Prostate gland (tissue), 2 donors: ENCODE results near the gene ZBTB45. TPM values are rescaled to one million over a fixed set of nuclear protein-coding genes. Genes with fewer than 3 reads are reported as not detected.

Experiments
- DNase-seq: peaks from one replicate; pipeline ENCODE4 v3.0.0-alpha.2; 2019; ENCODE audit warnings: low spot score
- H3K27ac ChIP-seq, 2 donors: fragments of 200-600 bp; sonication (generic); 2 replicates each; pipeline ENCODE4 v1.5.1; 2017 to 2019
- H3K27me3 ChIP-seq: fragments of 200-600 bp; sonication (generic); replicated peaks from 2 replicates; pipeline ENCODE4 v1.5.1; 2019; ENCODE audit not compliant: insufficient read depth
- H3K36me3 ChIP-seq, 2 donors: fragments of 200-600 bp; sonication (generic); 1 replicate in 1 of 2; 2 replicates in 1 of 2; pipeline versions ENCODE4 v1.5.1 to v1.8.1; 2017 to 2019
- H3K4me1 ChIP-seq: fragments of 200-600 bp; sonication (generic); replicated peaks from 2 replicates; pipeline ENCODE4 v1.5.1; 2019
- H3K4me3 ChIP-seq, 2 donors: fragments of 200-600 bp; sonication (generic); 2 replicates each; pipeline ENCODE4 v1.5.1; 2017 to 2019
- H3K9me3 ChIP-seq: fragments of 200-600 bp; sonication (generic); 2 replicates; pipeline ENCODE4 v1.5.1; 2017
- CTCF ChIP-seq, 4 experiments: fragments of 200-600 bp in 2 of 4; fragments of 450-650 bp in 2 of 4; sonication (generic) in 2 of 4; IDR thresholded peaks; 1 replicate in 3 of 4; 2 replicates in 1 of 4; pipeline ENCODE4 v1.5.1; 2016 to 2019; ENCODE audit warnings: antibody characterized with exemption in 4 of 4, mild to moderate bottlenecking in 2 of 4, moderate library complexity in 2 of 4
- POLR2A ChIP-seq: fragments of 450-650 bp; IDR thresholded peaks from one replicate; pipeline ENCODE4 v1.6.1; 2016; ENCODE audit warnings: antibody characterized with exemption, mild to moderate bottlenecking
- POLR2AphosphoS5 ChIP-seq: sonication (generic); formaldehyde crosslinking; IDR thresholded peaks from one replicate; pipeline ENCODE4 v1.6.1; 2017; ENCODE audit warnings: antibody characterized with exemption
- WGBS: methylation state at CpG from one replicate; pipeline ENCODE4 v1.1.5; 2018; 5-methylcytosine and 5-hydroxymethylcytosine counted together
- intact Hi-C: fragments of 100-400 bp; cut with DNase I; formaldehyde crosslinking; loops from one replicate; pipeline ENCODE4 v1.14.2; 2022
- total RNA-seq, 2 donors: library from RNA; depleted of rRNA; stranded (reverse); fragments of >200 nt; gene quantifications; one replicate each; pipeline ENCODE4 v1.1.0, GENCODE V29; 2016

Gene ZBTB45
- total RNA-seq, 2 donors from 2014 or later = 22.0 to 24.0 TPM

GRCh38 chr19:58554494-58555368, 35.1 kb upstream of the ZBTB45 start, which contains the start of gene CHMP2A:
Gene CHMP2A (minus strand): TSS chr19:58555105. CDS start chr19:58554212, 893 bp downstream.
- no peaks in the 10 kb centered on the region for H3K9me3 ChIP-seq
- peaks cover 11% of the 10 kb centered on the region for H3K4me1 ChIP-seq
- TF ChIP-seq POLR2A (peak; percentile 67), POLR2AphosphoS5 (peak; percentile 99), CTCF (IDR thresholded peaks at IDR 0.05) (peak in 1 of 4 experiments; percentile 15)
- DNase-seq = peak; percentile 96
- H3K36me3 ChIP-seq = peaks cover 8 to 27% of the 10 kb centered on the region in 2 donors
- H3K4me3 ChIP-seq = peak within 1 kb of the TSS; percentile 57 to 58
- WGBS = under 1% methylated on average over 69 of the region's 69 CpGs
- peak within 1 kb of the TSS; percentile 90 for H3K27ac ChIP-seq
- intact Hi-C loops = no loop called here
- H3K27me3 ChIP-seq = no peaks in the 10 kb centered on the region

DNA sequence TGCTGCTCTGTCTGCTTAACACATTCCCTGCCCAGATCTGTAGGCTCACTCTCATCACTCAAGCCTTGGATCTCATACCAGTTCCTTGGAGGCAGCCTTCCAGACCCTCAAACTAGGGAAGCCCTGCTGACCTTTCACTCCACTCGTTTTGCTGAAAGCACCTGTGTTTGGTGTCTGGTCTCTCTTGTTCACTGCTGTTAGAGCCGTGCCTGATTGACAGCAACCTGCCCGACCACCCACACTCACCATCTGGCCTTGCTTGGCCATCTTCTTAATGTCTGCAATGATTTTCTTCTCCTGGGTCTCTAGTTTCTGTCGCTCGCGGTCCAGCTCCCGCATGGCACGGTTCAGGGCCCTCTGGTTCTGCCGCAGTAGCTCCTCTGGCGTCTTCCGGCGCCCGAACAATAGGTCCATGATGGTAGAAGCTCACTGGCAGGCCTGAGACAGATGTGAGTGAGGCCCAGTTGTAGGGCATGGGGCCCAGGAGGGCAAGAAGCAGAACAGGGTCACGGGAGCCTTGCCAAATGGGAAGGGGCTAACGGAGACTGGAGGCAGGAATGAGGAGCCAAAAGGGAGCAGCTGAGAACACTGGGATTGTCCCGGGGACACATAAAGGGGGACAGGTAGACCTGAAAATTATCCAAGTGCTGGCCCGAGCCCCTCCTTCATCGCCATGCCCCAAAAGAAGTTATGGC, 34.3 kb upstream of the ZBTB45 start:
- Histone ChIP-seq H3K27me3 (no peaks in the 10 kb centered on the region), H3K4me1 (peaks cover 11% of the 10 kb centered on the region), H3K36me3 (peaks cover 16 to 35% of the 10 kb centered on the region in 2 donors), H3K27ac (peak overlapping the region; percentile 90), H3K9me3 (no peaks in the 10 kb centered on the region), H3K4me3 (peak overlapping the region; percentile 57 to 58)
- no peak for TF ChIP-seq POLR2AphosphoS5
- no peak for TF ChIP-seq CTCF (IDR thresholded peaks at IDR 0.05)
- no peak for TF ChIP-seq POLR2A
- WGBS = 30% methylated on average over 18 of the region's 18 CpGs
- DNase-seq = no peak
- intact Hi-C loops = no loop called here

GRCh38 chr19:58552655-58553054, 33.0 kb upstream of the ZBTB45 start:
- peaks cover 27 to 46% of the 10 kb centered on the region in 2 donors for H3K36me3 ChIP-seq
- TF ChIP-seq CTCF (IDR thresholded peaks at IDR 0.05) = no peak
- TF ChIP-seq POLR2A = no peak
- no peak for TF ChIP-seq POLR2AphosphoS5
- H3K4me3 ChIP-seq = no peak overlapping the region
- peaks cover 11% of the 10 kb centered on the region for H3K4me1 ChIP-seq
- intact Hi-C loops = no loop called here
- DNase-seq = no peak
- no peaks in the 10 kb centered on the region for H3K9me3 ChIP-seq
- no peaks in the 10 kb centered on the region for H3K27me3 ChIP-seq
- WGBS = 90% methylated on average over 2 of the region's 2 CpGs
- no peak overlapping the region for H3K27ac ChIP-seq

GRCh38 chr19:58551577-58552471, 32.2 kb upstream of the ZBTB45 start:
- TF ChIP-seq CTCF (IDR thresholded peaks at IDR 0.05) (no peak), POLR2A (no peak), POLR2AphosphoS5 (no peak)
- Histone ChIP-seq H3K4me3 (no peak overlapping the region), H3K36me3 (peaks cover 27 to 51% of the 10 kb centered on the region in 2 donors), H3K4me1 (peaks cover 13% of the 10 kb centered on the region), H3K27me3 (no peaks in the 10 kb centered on the region), H3K9me3 (no peaks in the 10 kb centered on the region), H3K27ac (no peak overlapping the region)
- intact Hi-C loops = no loop called here
- WGBS = 92% methylated on average over 18 of the region's 18 CpGs
- DNase-seq = no peak
